CD4-positive, CD25-positive, alpha-beta regulatory T cell (primary cell): Measurements from ENCODE around the gene VGLL1. TPM values are rescaled to one million over a fixed set of nuclear protein-coding genes. Genes with fewer than 3 reads are reported as not detected.

Experiments
- ATAC-seq, 2 donors: fragments of 150-1000 bp; cut with Tn5 transposase; one replicate each; pipeline ENCODE4 v1.10.0; 2021; ENCODE audit warnings: low read depth in 2 of 2, moderate number of reproducible peaks in 2 of 2, moderate library complexity in 1 of 2
- DNase-seq, 3 donors: peaks; one replicate each; pipeline versions ENCODE4 v3.0.0 to v3.0.0-alpha.2; 2012 to 2022; ENCODE audit warnings: mixed read lengths in 1 of 3
- H3K27ac ChIP-seq: one replicate; pipeline ENCODE4 v1.7.0; 2013; ENCODE audit warnings: mild to moderate bottlenecking, low read length; ENCODE audit not compliant: insufficient read depth, poor library complexity, severe bottlenecking
- H3K27me3 ChIP-seq: one replicate; pipeline ENCODE4 v1.7.0; 2013; ENCODE audit warnings: low read length; ENCODE audit not compliant: control insufficient read depth, insufficient read depth
- H3K36me3 ChIP-seq: one replicate; pipeline ENCODE4 v1.7.0; 2013; ENCODE audit warnings: mild to moderate bottlenecking, low read length, moderate library complexity; ENCODE audit not compliant: control insufficient read depth, insufficient read depth
- H3K4me1 ChIP-seq: 2 replicates; pipeline ENCODE4 v1.7.0; 2013; ENCODE audit warnings: mild to moderate bottlenecking, low read length; ENCODE audit not compliant: insufficient read depth, control insufficient read depth, poor library complexity, severe bottlenecking
- H3K4me3 ChIP-seq: one replicate; pipeline ENCODE4 v1.7.0; 2013; ENCODE audit warnings: low read depth, mild to moderate bottlenecking, low read length, moderate library complexity
- H3K9me3 ChIP-seq, 2 experiments: 1 replicate in 1 of 2; 2 replicates in 1 of 2; pipeline ENCODE4 v1.7.0; 2013; ENCODE audit warnings: low read length in 2 of 2, mild to moderate bottlenecking in 1 of 2, moderate library complexity in 1 of 2; ENCODE audit not compliant: control insufficient read depth in 2 of 2
- H3K27ac Mint-ChIP-seq, 3 donors: one replicate each; pipeline ENCODE4 v1.8.0; 2020 to 2022; ENCODE audit warnings: mild to moderate bottlenecking in 3 of 3, mixed read lengths in 3 of 3, moderate library complexity in 2 of 3
- H3K27me3 Mint-ChIP-seq: one replicate; pipeline ENCODE4 v1.8.0; 2022; ENCODE audit warnings: mild to moderate bottlenecking, mixed read lengths
- H3K36me3 Mint-ChIP-seq: one replicate; pipeline ENCODE4 v1.8.0; 2020; ENCODE audit warnings: mixed read lengths
- H3K4me1 Mint-ChIP-seq, 4 donors: one replicate each; pipeline ENCODE4 v1.8.0; 2020 to 2022; ENCODE audit warnings: mixed read lengths in 4 of 4, mild to moderate bottlenecking in 1 of 4
- H3K4me3 Mint-ChIP-seq, 4 donors: one replicate each; pipeline ENCODE4 v1.8.0; 2020 to 2022; ENCODE audit warnings: mild to moderate bottlenecking in 4 of 4, mixed read lengths in 4 of 4, moderate library complexity in 3 of 4
- H3K9me3 Mint-ChIP-seq, 7 donors: one replicate each; pipeline ENCODE4 v1.8.0; 2020 to 2022; ENCODE audit warnings: mixed read lengths in 7 of 7, mild to moderate bottlenecking in 3 of 7, moderate library complexity in 2 of 7
- polyA plus RNA-seq, 4 donors: library from polyadenylated mRNA; unstranded; fragments of 300-500 nt; fragmentation: Illumina TruSeq; gene quantifications; one replicate each; pipeline ENCODE4 v1.2.3, GENCODE V29; 2021
- total RNA-seq: library from RNA; stranded (reverse); gene quantifications from one replicate; pipeline ENCODE4 v1.2.3, GENCODE V29; 2022

Gene VGLL1
- total and polyA plus RNA-seq, 5 donors from 2014 or later: not detected

DNA sequence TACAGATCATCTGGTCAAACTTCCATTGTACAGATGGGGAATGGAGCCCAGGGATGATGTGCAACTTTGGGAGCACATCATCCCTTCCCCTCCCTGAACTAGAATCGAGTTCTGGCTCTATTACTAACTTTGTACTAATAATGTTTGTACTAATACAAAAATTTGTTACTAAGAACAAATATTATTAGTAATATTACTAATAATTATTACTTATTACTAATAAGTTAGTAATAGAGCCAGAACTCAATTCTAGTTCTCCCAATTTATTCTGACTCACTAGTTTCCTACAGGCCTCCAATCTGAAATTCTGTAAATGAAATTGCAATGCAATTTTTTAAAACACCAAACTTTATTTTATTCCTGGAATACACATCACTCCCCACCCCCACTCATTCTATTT is 68.0 kb downstream of the VGLL1 start:
- ATAC-seq (no peak), DNase-seq (no peak)
- H3K4me3 ChIP-seq: no peak overlapping the region
- Mint-ChIP-seq H3K27me3 (no peaks in the 10 kb centered on the region), H3K4me1 (peaks cover 0 to 19% (median 10%) of the 10 kb centered on the region in 4 donors), H3K27ac (no peak overlapping the region), H3K4me3 (no peak overlapping the region), H3K36me3 (no peaks in the 10 kb centered on the region), H3K9me3 (peaks cover 0 to 1% (median 0%) of the 10 kb centered on the region in 7 donors)
- no peak overlapping the region for H3K27ac ChIP-seq
- H3K27me3 ChIP-seq: no peaks in the 10 kb centered on the region
- no peaks in the 10 kb centered on the region for H3K9me3 ChIP-seq
- no peaks in the 10 kb centered on the region for H3K36me3 ChIP-seq
- H3K4me1 ChIP-seq: no peaks in the 10 kb centered on the region

Other genes starting within 250 kb of the VGLL1 start
- not detected for gene ADGRG4, start 231.3 kb upstream of the VGLL1 start, total RNA-seq
- not detected for gene ADGRG4, start 231.3 kb upstream of the VGLL1 start, polyA plus RNA-seq
- gene BRS3, start 44.3 kb upstream of the VGLL1 start, total RNA-seq: not detected
- gene BRS3, start 44.3 kb upstream of the VGLL1 start, polyA plus RNA-seq: not detected
- 32.9 TPM for gene HTATSF1, start 34.6 kb upstream of the VGLL1 start, total RNA-seq
- gene HTATSF1, start 34.6 kb upstream of the VGLL1 start, polyA plus RNA-seq: 10 to 100 TPM; 42.6 to 50.6 (median 47.1) TPM
- 24.0 TPM for gene CD40LG, start 115.9 kb downstream of the VGLL1 start, total RNA-seq
- 10 to 100 TPM in 2 of 4 donors, 1 to 10 TPM in 2; 7.6 to 25.0 (median 14.3) TPM for gene CD40LG, start 115.9 kb downstream of the VGLL1 start, polyA plus RNA-seq
- gene ARHGEF6, start 248.7 kb downstream of the VGLL1 start, total RNA-seq: 87.8 TPM
- 100 to 1,000 TPM in 1 of 4 donors, 10 to 100 TPM in 3; 83.0 to 111 (median 86.9) TPM for gene ARHGEF6, start 248.7 kb downstream of the VGLL1 start, polyA plus RNA-seq